ENCODE measurements around the gene POM121L2. TPM values are rescaled to one million over a fixed set of nuclear protein-coding genes. Genes with fewer than 3 reads are reported as not detected.

POM121L2 gene
- total and polyA plus RNA-seq, 2 donors (not counting 3 experiments of a cell fraction or from before 2014, with no cell fraction given): not detected

Other genes starting within 250 kb of the POM121L2 start
- not detected in 2 replicates for gene PRSS16, start 64.6 kb downstream of the POM121L2 start, total RNA-seq
- not detected in 2 replicates for gene PRSS16, start 64.6 kb downstream of the POM121L2 start, polyA plus RNA-seq
- gene ZNF391, start 76.5 kb upstream of the POM121L2 start, total RNA-seq: 0.37 and 0.42 TPM in 2 replicates
- 0.13 and 0.17 TPM in 2 replicates for gene ZNF391, start 76.5 kb upstream of the POM121L2 start, polyA plus RNA-seq
- gene ZNF184, start 160.8 kb upstream of the POM121L2 start, total RNA-seq: 5.4 and 6.5 TPM in 2 replicates
- 1.4 and 1.6 TPM in 2 replicates for gene ZNF184, start 160.8 kb upstream of the POM121L2 start, polyA plus RNA-seq